H1 (cell line): ENCODE measurements around the gene MIER2. TPM values are rescaled to one million over a fixed set of nuclear protein-coding genes. Genes with fewer than 3 reads are reported as not detected.
A peak's percentile ranks its signal among the peaks of the same experiment; 100 is the strongest.

ENCODE experiments used
- CTCF ChIA-PET: fragments of 300-600 bp; sonication (Branson Sonifier 250); formaldehyde crosslinking; loops from one replicate; lab custom pipeline; 2021; ENCODE audit not compliant: partially characterized antibody; lab: Charles Lee
- POLR2A ChIA-PET: fragments of 300-600 bp; sonication (Branson Sonifier 250); formaldehyde crosslinking; loops from one replicate; lab custom pipeline; 2021; ENCODE audit warnings: inconsistent platforms; ENCODE audit not compliant: partially characterized antibody; lab: Charles Lee
- DNase-seq, 2 experiments: peaks; one replicate each; pipeline versions ENCODE4 v3.0.0 to v3.0.0-alpha.2; 2010 to 2022; ENCODE audit warnings: low spot score in 2 of 2, low read depth in 1 of 2, mixed read lengths in 1 of 2
- FAIRE-seq: peaks from 2 replicates; lab custom pipeline; 2011; peaks lifted over from hg19 to GRCh38; lab: Jason Lieb, UNC
- H2AFZ ChIP-seq: 2 replicates; pipeline ENCODE4 v1.8.1; 2012; ENCODE audit warnings: low read length, inconsistent platforms
- H2AK5ac ChIP-seq: 2 replicates; pipeline ENCODE4 v1.6.1; 2013; ENCODE audit warnings: low read depth, low read length
- H2BK120ac ChIP-seq: replicated peaks from 2 replicates; pipeline ENCODE3; 2013; ENCODE audit warnings: low read depth, low read length, inconsistent platforms
- H2BK12ac ChIP-seq: 2 replicates; pipeline ENCODE4 v1.6.1; 2013; ENCODE audit warnings: low read depth, low read length
- H2BK15ac ChIP-seq: 2 replicates; pipeline ENCODE4 v1.6.1; 2013; ENCODE audit warnings: low read length
- H2BK20ac ChIP-seq: 2 replicates; pipeline ENCODE4 v1.6.1; 2013; ENCODE audit warnings: low read length
- H2BK5ac ChIP-seq: 2 replicates; pipeline ENCODE4 v1.6.1; 2013; ENCODE audit warnings: low read depth, low read length
- H3K14ac ChIP-seq: 2 replicates; pipeline ENCODE4 v1.6.1; 2013; ENCODE audit warnings: inconsistent platforms; ENCODE audit not compliant: insufficient read length
- H3K18ac ChIP-seq: 2 replicates; pipeline ENCODE4 v1.6.1; 2013; ENCODE audit warnings: low read length; ENCODE audit errors: extremely low read depth
- H3K23ac ChIP-seq: 2 replicates; pipeline ENCODE4 v1.6.1; 2013; ENCODE audit warnings: inconsistent platforms; ENCODE audit not compliant: insufficient read length
- H3K23me2 ChIP-seq: 2 replicates; pipeline ENCODE4 v1.6.1; 2013; ENCODE audit warnings: low read depth, low read length
- H3K27ac ChIP-seq: 2 replicates; pipeline ENCODE4 v1.6.1; 2011; ENCODE audit warnings: low read depth, low read length, inconsistent platforms
- H3K27me3 ChIP-seq, 4 experiments: replicated peaks in 1 of 4; 1 replicate in 1 of 4; 2 replicates in 3 of 4; pipeline versions ENCODE4 v1.6.1 to v1.8.1; 2011 to 2013; ENCODE audit warnings: low read length in 3 of 4, mild to moderate bottlenecking in 3 of 4, inconsistent platforms in 2 of 4, mixed read lengths in 2 of 4, moderate library complexity in 1 of 4; ENCODE audit not compliant: control insufficient read depth in 3 of 4, insufficient read depth in 3 of 4; ENCODE audit errors: extremely low read depth in 1 of 4
- H3K36me3 ChIP-seq, 4 experiments: 2 replicates each; pipeline versions ENCODE4 v1.6.1 to v1.8.1; 2011 to 2013; ENCODE audit warnings: mild to moderate bottlenecking in 4 of 4, low read length in 3 of 4, moderate library complexity in 2 of 4, control low read depth in 1 of 4, inconsistent platforms in 1 of 4; ENCODE audit not compliant: insufficient read depth in 4 of 4, control insufficient read depth in 2 of 4
- H3K4ac ChIP-seq: replicated peaks from 2 replicates; pipeline ENCODE3; 2013; ENCODE audit warnings: low read length, low read depth, mixed read lengths, inconsistent platforms; ENCODE audit not compliant: insufficient read length
- H3K4me1 ChIP-seq, 4 experiments: replicated peaks in 1 of 4; 1 replicate in 1 of 4; 2 replicates in 3 of 4; pipeline versions ENCODE4 v1.6.1 to v1.8.1; 2011 to 2013; ENCODE audit warnings: low read length in 3 of 4, inconsistent platforms in 2 of 4, mixed read lengths in 1 of 4; ENCODE audit not compliant: insufficient read depth in 4 of 4, control insufficient read depth in 3 of 4
- H3K4me2 ChIP-seq, 2 experiments: 2 replicates each; pipeline versions ENCODE4 v1.6.1 to v1.8.1; 2011 to 2013; ENCODE audit warnings: low read depth in 2 of 2, low read length in 2 of 2, control low read depth in 1 of 2, inconsistent platforms in 1 of 2, mild to moderate bottlenecking in 1 of 2; ENCODE audit not compliant: insufficient read depth in 1 of 2
- H3K4me3 ChIP-seq, 4 experiments: fragments of 200-600, 300-600 bp in 1 of 4; sonication (generic), shearing (Covaris generic), sonication (Bioruptor Twin) in 1 of 4; 2 replicates each; pipeline versions ENCODE4 v1.5.1 to v1.8.1; 2011 to 2016; ENCODE audit warnings: low read length in 4 of 4, low read depth in 3 of 4, control low read depth in 2 of 4, inconsistent platforms in 2 of 4, mild to moderate bottlenecking in 2 of 4, mixed read lengths in 1 of 4, moderate library complexity in 1 of 4; ENCODE audit not compliant: insufficient read depth in 2 of 4; ENCODE audit errors: extremely low read depth in 1 of 4
- H3K56ac ChIP-seq: replicated peaks from 2 replicates; pipeline ENCODE3; 2013; ENCODE audit warnings: low read depth, mild to moderate bottlenecking, mixed read lengths, low read length, inconsistent platforms; ENCODE audit not compliant: insufficient read length
- H3K79me1 ChIP-seq: 2 replicates; pipeline ENCODE4 v1.6.1; 2013; ENCODE audit warnings: low read depth, low read length, control low read depth
- H3K79me2 ChIP-seq, 2 experiments: 2 replicates each; pipeline versions ENCODE4 v1.6.1 to v1.8.1; 2012 to 2013; ENCODE audit warnings: low read length in 2 of 2, mild to moderate bottlenecking in 2 of 2, inconsistent platforms in 1 of 2; ENCODE audit not compliant: insufficient read depth in 2 of 2, control insufficient read depth in 1 of 2
- H3K9ac ChIP-seq, 4 experiments: replicated peaks in 1 of 4; 1 replicate in 1 of 4; 2 replicates in 3 of 4; pipeline versions ENCODE4 v1.6.1 to v1.8.1; 2011 to 2013; ENCODE audit warnings: low read depth in 3 of 4, low read length in 3 of 4, control low read depth in 2 of 4, mild to moderate bottlenecking in 2 of 4, moderate library complexity in 2 of 4, inconsistent platforms in 1 of 4; ENCODE audit errors: extremely low read depth in 1 of 4
- H3K9me3 ChIP-seq, 2 experiments: 2 replicates each; pipeline versions ENCODE4 v1.6.1 to v1.8.1; 2012 to 2013; ENCODE audit warnings: mild to moderate bottlenecking in 2 of 2, moderate library complexity in 2 of 2, control low read depth in 1 of 2, inconsistent platforms in 1 of 2, low read depth in 1 of 2, low read length in 1 of 2, mixed read lengths in 1 of 2; ENCODE audit not compliant: insufficient read depth in 2 of 2
- H4K20me1 ChIP-seq, 2 experiments: replicated peaks in 1 of 2; 2 replicates each; pipeline versions ENCODE3 to v1.8.1; 2011 to 2013; ENCODE audit warnings: inconsistent platforms in 2 of 2, low read length in 2 of 2, mild to moderate bottlenecking in 1 of 2; ENCODE audit not compliant: insufficient read depth in 2 of 2, control insufficient read depth in 1 of 2
- H4K5ac ChIP-seq: 2 replicates; pipeline ENCODE4 v1.6.1; 2013; ENCODE audit warnings: low read length, low read depth, mixed read lengths, inconsistent platforms; ENCODE audit not compliant: insufficient read length
- H4K8ac ChIP-seq: 2 replicates; pipeline ENCODE4 v1.8.0; 2013; ENCODE audit warnings: mild to moderate bottlenecking, moderate library complexity, low read length, inconsistent platforms; ENCODE audit not compliant: insufficient read depth; ENCODE audit errors: extremely low read depth
- H4K91ac ChIP-seq: replicated peaks from 2 replicates; pipeline ENCODE3; 2013; ENCODE audit warnings: low read length, mixed read lengths, inconsistent platforms; ENCODE audit not compliant: insufficient read length
- BACH1 ChIP-seq: IDR thresholded peaks from 2 replicates; pipeline ENCODE4 v1.6.1; 2012; ENCODE audit warnings: low read length, improper control_type of control experiment
- BCL11A ChIP-seq, 2 experiments: IDR thresholded peaks; one replicate each; pipeline ENCODE4 v1.6.1; 2011; ENCODE audit warnings: low read depth in 2 of 2, low read length in 2 of 2, mild to moderate bottlenecking in 2 of 2
- EZH2 ChIP-seq: fragments of 200-600 bp; sonication (generic); IDR thresholded peaks from 2 replicates; pipeline ENCODE4 v1.7.1; 2012; ENCODE audit warnings: low read depth, mild to moderate bottlenecking, moderate library complexity, low read length, inconsistent platforms; ENCODE audit not compliant: severe bottlenecking
- GABPA ChIP-seq: IDR thresholded peaks from 2 replicates; pipeline ENCODE4 v1.6.1; 2011; ENCODE audit warnings: mild to moderate bottlenecking, low read length, moderate library complexity, borderline replicate concordance; ENCODE audit not compliant: insufficient read depth
- MAFK ChIP-seq: IDR thresholded peaks from 2 replicates; pipeline ENCODE4 v1.6.1; 2012; ENCODE audit warnings: low read depth, mild to moderate bottlenecking, improper control_type of control experiment, low read length
- MAX ChIP-seq: IDR thresholded peaks from 2 replicates; pipeline ENCODE4 v1.6.1; 2012; ENCODE audit warnings: inconsistent platforms
- POLR2A ChIP-seq, 2 experiments: IDR thresholded peaks; 1 replicate in 1 of 2; 2 replicates in 1 of 2; pipeline ENCODE4 v1.6.1; 2011; ENCODE audit warnings: low read depth in 2 of 2, low read length in 2 of 2, mild to moderate bottlenecking in 2 of 2; ENCODE audit errors: control extremely low read depth in 1 of 2
- POLR2AphosphoS5 ChIP-seq: IDR thresholded peaks from 2 replicates; pipeline ENCODE4 v1.6.1; 2011; ENCODE audit warnings: low read depth, low read length
- SUZ12 ChIP-seq: fragments of 200-600 bp; sonication (generic); IDR thresholded peaks from 2 replicates; pipeline ENCODE4 v1.6.1; 2012; ENCODE audit warnings: mild to moderate bottlenecking, inconsistent platforms, low read length, moderate library complexity, mixed read lengths
- TCF12 ChIP-seq: IDR thresholded peaks from 2 replicates; pipeline ENCODE4 v1.6.1; 2011; ENCODE audit warnings: low read depth, mild to moderate bottlenecking, low read length
- USF2 ChIP-seq: IDR thresholded peaks from 2 replicates; pipeline ENCODE4 v1.6.1; 2011; ENCODE audit warnings: low read length, improper control_type of control experiment
- WGBS, 2 experiments: shearing (Covaris generic) in 1 of 2; methylation state at CpG; one replicate each; pipeline versions ENCODE4 v1.1.6 to v1.1.7; 2013 to 2015; ENCODE audit warnings: low lambda C conversion rate in 2 of 2, mixed read lengths in 2 of 2, inconsistent platforms in 1 of 2, low coverage in 1 of 2, missing lambda C conversion rate in 1 of 2; ENCODE audit not compliant: insufficient replicate concordance in 2 of 2, insufficient coverage in 1 of 2, insufficient read length in 1 of 2; ENCODE audit errors: extremely low coverage in 1 of 2, missing lambda C conversion rate in 1 of 2; 5-methylcytosine and 5-hydroxymethylcytosine counted together
- polyA plus RNA-seq, 7 experiments: library from polyadenylated mRNA; depleted of rRNA in 3 of 7; stranded (reverse) in 5 of 7; unstranded in 2 of 7; fragments of >200 nt in 5 of 7; fragments of 200-250 nt in 2 of 7; gene quantifications; 1 replicate in 5 of 7; 2 replicates in 1 of 7; 4 replicates in 1 of 7; pipeline versions ENCODE4 v1.2.1 to v1.2.3, GENCODE V29; 2011 to 2013; ENCODE audit warnings: missing spikeins in 2 of 7, mixed read lengths in 2 of 7
- total RNA-seq: library from RNA; stranded (reverse); fragmentation: NEBNext Ultra II Directional; extraction: Animal tissue kit (Norgen Biotek cat#: 25700); gene quantifications from 2 replicates; pipeline ENCODE4 v1.2.1, GENCODE V29; 2021

Gene MIER2
- total and polyA plus RNA-seq, 2 of the 8 experiments (the other 6 are each of a cell fraction or from before 2014, with no cell fraction given), result 30.3 to 48.3 TPM

GRCh38 chr19:374183-374885, 29.7 kb upstream of the MIER2 start:
- CTCF ChIA-PET, result interaction anchor here (1.2 to 2.9 kb wide), 4 partner anchors 9 to 136 kb away, joined by 3 to 16 read pairs (median 4); no protein-coding TSS in a partner anchor
- no peaks in the 10 kb centered on the region; a peak in 1 of 7 replicates for H3K27me3 ChIP-seq

More at GRCh38 chr19:374183-374885, 29.7 kb upstream of the MIER2 start:
- POLR2A ChIA-PET, result interaction anchor here (1.3 to 1.9 kb wide), 2 partner anchors 12 to 29 kb away, joined by 3 to 4 read pairs; partner anchors contain the start of gene MIER2
- TF ChIP-seq SUZ12, result no peak
- no peak for TF ChIP-seq POLR2AphosphoS5
- no peak for TF ChIP-seq BACH1
- TF ChIP-seq TCF12, result no peak
- no peak for TF ChIP-seq MAX
- no peak for TF ChIP-seq POLR2A (IDR thresholded peaks at IDR 0.05; ENCODE audit: control extremely low read depth in 1 of 2, low read depth in 2 of 2, low read length in 2 of 2)
- no peak for TF ChIP-seq GABPA
- TF ChIP-seq MAFK, result no peak
- TF ChIP-seq USF2, result no peak
- TF ChIP-seq BCL11A (IDR thresholded peaks at IDR 0.05; ENCODE audit: low read depth in 2 of 2, low read length in 2 of 2), result no peak
- TF ChIP-seq EZH2, result no peak
- H4K8ac ChIP-seq, result peak overlapping the region; percentile 62; the same call in 1 of the 2 replicates
- H4K20me1 ChIP-seq, result no peaks in the 10 kb centered on the region
- no peaks in the 10 kb centered on the region for H3K79me1 ChIP-seq
- H3K79me2 ChIP-seq, result no peaks in the 10 kb centered on the region
- H3K18ac ChIP-seq, result no peak overlapping the region
- no peak for FAIRE-seq
- H2BK120ac ChIP-seq, result no peak overlapping the region
- no peaks in the 10 kb centered on the region; a peak in 1 of 4 replicates for H3K9me3 ChIP-seq
- no peak overlapping the region; the same call in 1 of the 2 replicates for H2AK5ac ChIP-seq
- no peak overlapping the region for H3K27ac ChIP-seq
- H3K4me2 ChIP-seq, result no peak overlapping the region
- no peaks in the 10 kb centered on the region for H3K4me1 ChIP-seq
- no peak overlapping the region for H2AFZ ChIP-seq
- H3K23ac ChIP-seq, result no peak overlapping the region
- H3K36me3 ChIP-seq, result no peaks in the 10 kb centered on the region
- H4K5ac ChIP-seq, result no peak overlapping the region
- H3K14ac ChIP-seq, result no peak overlapping the region
- H3K9ac ChIP-seq, result no peak overlapping the region
- no peak overlapping the region for H2BK20ac ChIP-seq
- no peak overlapping the region for H3K56ac ChIP-seq
- WGBS, 2 experiments, result 89% methylated on average over 23 of the region's 23 CpGs; no CpG with 5 or more reads in 1 of the 2 experiments
- 0 out of 2 replicates have a peak overlapping the region, but pooled peaks have one; percentile 3 for H2BK12ac ChIP-seq
- H3K23me2 ChIP-seq, result no peaks in the 10 kb centered on the region
- H3K4me3 ChIP-seq, result no peak overlapping the region
- DNase-seq, result no peak
- no peak overlapping the region for H3K4ac ChIP-seq
- H2BK5ac ChIP-seq, result no peak overlapping the region
- no peak overlapping the region for H4K91ac ChIP-seq
- H2BK15ac ChIP-seq, result no peak overlapping the region
